Activated CD8-positive, alpha-beta memory T cell treated with anti-CD3 and anti-CD28 coated beads, Interleukin-2, amount 50 U/mL, for 48 hours (primary cell): Measurements from ENCODE around the gene C6orf163.
"Not testable (repeated sequence)": the region's sequence is repeated elsewhere in the genome, so short reads cannot be mapped to it uniquely, and the experiment has no call there.

Source experiments
- DNase-seq: peaks from one replicate; pipeline ENCODE4 v3.0.0-alpha.2; 2020

C6orf163 gene

DNA sequence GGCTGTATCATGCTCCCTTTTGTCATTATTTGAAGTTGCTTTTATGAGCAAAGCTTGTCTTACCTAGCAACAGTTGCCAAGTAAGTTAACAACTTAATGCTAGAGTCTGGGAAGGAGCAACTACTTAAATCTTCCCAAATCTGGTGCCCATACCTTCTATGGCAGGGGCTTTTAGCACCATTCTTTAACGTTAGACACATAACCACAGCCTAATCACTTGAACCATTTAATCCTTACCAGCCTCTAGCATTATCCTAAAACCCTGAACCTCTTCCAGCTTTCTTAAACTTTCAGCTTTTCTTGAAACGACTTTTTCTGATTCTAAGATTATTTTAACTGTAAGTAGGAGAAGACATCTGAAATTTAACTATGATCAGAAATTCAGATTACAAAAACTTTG, at the start of gene C6orf163:
Gene C6orf163, plus strand, starts transcription at position 83 of the 400 bp plus-strand sequence. Its CDS starts 287 bp downstream, at position 370.
- DNase-seq = no peak

DNA sequence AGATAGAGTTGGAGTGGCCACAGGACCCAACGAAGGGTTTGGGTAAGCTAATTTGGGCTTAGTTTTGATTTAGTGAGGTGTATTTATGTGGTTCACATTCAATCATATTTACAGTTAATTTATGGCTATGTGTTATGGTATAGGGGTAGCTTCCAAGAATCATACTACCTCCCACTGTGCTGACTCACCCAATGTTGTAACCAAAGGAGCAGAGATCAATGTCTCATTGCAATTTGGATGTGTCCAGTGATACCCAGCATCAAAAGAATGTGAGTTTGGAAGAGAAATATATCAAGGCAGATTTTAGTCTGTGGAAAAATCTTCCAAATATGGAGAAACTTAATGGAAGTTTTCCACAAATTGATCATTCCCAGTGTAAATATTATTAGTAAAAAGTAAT, 47.5 kb upstream of the C6orf163 start:
- DNase-seq = no peak

- not testable (repeated sequence) for DNase-seq
These were observed 43.3 kb upstream of the C6orf163 start for GRCh38 chr6:87301277-87301676.

DNA sequence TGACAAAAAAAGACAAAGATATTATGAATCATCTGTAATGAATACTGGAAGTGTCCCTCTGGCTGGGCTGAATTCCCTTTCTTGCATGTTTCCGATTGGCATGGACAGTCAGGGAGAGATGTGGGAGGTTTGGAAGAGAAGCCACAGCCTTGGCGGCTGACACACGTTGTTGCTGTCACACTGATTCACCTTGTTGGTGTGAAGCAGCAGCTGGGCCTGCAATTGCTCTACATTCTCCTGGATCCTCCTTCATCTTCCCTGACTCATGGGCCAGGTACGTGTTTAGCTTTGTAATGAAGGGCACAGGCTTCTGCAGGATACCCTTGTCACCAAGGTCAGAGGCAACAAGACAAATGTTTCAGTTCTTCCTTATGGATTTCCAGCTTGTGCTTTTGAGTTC, 35.6 kb upstream of the C6orf163 start:
- DNase-seq = no peak

GRCh38 chr6:87312860-87313259, 31.8 kb upstream of the C6orf163 start:
- DNase-seq = no peak

DNA sequence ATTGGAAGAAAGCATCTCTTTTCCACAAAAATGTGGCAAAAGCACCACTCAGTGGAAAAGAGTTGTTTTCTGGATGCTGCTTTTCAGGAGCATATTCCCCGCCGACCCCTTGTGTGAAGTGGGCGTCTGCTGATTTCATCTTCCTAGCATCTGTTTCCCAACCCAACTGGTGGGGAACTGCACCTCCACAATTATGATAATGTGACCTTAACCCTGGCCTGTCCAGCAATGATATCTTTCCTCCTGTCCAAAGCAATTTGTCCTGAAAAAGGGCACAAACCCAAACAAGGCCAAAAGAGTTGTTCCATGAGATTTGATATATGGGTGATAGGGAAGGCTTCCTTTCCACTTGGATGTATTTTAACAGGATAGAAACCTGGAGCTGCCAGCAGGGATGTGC, 29.5 kb upstream of the C6orf163 start:
- DNase-seq = no peak

DNA sequence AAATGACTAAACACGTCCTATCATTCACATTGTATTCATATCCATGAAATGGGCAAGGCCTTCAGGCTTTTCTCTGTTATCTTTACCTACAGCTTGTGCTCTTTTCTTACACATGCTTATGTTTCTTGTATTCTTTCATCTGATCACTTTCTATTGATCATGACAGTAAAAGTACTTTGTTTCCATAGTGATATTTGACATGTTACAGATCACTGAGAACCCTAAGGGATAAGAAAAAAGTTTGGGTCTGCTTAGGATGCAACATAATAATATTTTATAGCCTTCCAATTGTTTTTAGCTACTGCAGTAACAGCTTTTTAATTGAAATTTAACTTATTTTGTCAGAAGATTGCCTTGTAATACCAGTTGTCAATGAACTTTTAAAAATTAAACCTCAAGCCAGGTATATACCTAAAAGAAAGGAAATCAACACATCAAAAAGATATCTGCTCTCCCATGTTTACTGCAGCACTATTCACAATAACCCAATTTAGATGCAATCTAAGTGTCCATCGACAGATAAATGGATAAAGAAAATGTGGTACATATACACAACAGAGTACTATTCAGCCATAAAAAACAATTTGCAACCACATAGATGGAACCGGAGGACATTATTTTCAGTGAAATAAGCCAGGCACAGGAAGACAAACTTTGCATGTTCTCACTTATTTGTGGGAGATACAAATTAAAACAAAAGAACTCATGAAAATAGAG, 25.2 kb upstream of the C6orf163 start:
- no peak for DNase-seq

DNA sequence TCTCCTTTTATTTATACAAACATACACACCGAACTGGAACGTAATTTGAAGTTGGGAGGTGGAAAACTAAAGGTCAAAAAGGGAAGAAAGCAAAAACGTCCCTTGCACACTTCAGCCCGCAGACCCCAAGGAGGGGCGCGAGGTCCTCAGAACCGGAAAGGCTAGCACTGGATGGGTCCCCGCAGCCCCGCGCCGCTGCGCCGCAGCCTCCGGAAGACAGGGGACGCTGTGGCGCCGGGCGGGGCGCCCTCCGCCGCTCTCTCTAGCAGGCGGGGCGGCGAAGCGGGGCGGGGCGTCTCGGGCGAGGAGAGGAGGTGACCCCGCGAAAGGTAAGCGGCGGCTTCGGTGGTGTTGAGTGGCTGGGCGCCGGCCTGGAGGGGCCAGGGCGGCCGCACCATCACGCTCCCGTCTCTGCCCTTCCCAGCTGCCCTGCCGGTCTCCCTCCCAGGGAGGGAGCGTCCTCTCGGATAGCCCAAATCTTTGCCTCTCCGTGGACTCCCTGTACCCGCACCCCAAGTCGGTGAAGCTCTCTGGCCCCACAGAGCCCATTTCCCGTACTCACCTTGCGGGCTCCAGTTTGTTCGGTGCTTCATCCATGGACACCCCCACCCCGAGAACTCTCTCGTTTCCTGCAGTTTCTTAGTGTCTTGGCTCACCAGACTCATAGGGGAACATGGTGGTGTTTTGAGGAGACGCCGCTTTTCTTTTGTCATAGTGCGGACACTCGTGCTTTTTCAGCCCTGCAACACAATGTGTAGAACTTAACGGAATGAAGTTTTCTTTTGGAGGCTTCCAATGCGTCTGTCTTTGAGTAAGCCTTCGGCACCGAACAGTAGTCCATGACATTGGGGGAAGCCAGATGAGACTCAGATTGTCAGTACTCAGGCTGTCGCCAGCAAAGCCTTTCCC, 22.1 kb upstream of the C6orf163 start, which contains the start of gene SMIM8:
Gene SMIM8, plus strand, starts transcription at position 285 of the 909 bp plus-strand sequence. CDS start 14,444 bp downstream, outside the sequence.
- peak; percentile 95 for DNase-seq

DNA sequence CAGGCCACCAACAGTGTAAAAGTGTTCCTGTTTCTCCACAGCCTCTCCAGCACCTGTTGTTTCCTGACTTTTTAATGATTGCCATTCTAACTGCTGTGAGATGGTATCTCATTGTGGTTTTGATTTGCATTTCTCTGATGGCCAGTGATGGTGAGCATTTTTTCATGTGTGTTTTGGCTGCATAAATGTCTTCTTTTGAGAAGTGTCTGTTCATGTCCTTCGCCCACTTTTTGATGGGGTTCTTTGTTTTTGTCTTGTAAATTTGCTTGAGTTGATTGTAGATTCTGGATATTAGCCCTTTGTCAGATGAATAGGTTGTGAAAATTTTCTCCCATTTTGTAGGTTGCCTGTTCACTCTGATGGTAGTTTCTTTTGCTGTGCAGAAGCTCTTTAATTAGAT, 20.7 kb upstream of the C6orf163 start:
- DNase-seq = not testable (repeated sequence)

- no peak for DNase-seq
These were observed 13.7 kb upstream of the C6orf163 start for GRCh38 chr6:87330961-87331360.

DNA sequence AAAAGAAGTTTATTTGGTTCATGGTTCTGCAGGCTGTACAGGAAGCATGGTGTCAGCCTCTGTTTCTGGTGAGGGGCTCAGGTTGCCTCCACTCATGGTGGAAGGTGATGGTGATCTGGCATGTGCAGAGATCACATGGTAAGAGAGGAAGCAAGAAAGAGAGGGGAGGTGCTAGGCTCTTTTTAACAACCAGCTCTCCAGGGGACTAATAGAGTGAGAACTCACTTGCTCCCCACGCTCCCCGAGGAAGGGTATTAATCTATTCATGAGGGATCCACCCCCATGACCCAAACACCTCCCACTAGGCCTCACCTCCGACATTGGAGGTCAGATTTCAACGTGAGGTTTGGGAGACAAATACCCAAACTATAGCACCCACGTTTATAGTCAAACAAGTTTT, 11.6 kb upstream of the C6orf163 start:
- DNase-seq = no peak

- DNase-seq = no peak
These were observed 10.9 kb upstream of the C6orf163 start for GRCh38 chr6:87333591-87334181.

GRCh38 chr6:87334683-87335082, 9.9 kb upstream of the C6orf163 start:
- no peak for DNase-seq

- DNase-seq = no peak
These were observed 8.2 kb upstream of the C6orf163 start for GRCh38 chr6:87336367-87336766.

DNA sequence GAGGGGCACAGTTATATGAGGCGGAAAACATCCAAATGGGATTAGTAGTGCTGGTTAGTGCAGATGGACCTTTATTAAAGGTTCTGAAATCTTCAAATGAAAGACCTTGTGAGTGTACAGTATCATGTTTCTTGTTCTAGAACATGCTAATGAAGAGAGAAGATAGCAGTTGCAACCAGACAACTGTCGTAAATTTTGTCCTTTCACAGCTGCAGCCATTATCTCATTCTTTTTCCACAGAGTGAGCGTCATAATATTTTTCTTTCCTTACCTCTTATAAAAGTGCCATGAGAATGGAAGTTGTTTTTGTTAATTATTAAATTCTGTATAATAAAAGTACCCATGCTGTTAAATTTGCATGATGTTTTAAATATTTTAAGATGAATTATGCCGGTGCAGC, 4.4 kb upstream of the C6orf163 start:
- no peak for DNase-seq

DNA sequence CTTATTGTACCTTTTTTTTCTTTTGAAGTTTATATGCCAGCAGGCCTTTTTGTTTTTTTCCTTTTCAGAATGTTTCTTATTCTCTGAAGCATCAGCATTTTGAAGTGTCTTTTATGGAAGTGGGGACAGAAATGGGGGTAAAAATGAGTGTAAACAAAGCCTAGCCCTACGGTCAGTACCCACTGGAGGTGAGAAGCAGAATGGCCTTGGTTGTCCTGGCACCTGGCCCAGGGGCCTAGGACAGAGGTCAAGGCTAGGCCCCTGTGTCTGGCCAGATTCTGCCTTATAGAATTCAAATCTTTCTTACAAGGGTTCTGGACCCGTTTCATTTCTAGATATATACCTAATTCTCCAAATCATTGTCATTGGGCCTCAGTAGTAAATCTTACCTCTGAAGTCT, 3.5 kb upstream of the C6orf163 start:
- DNase-seq = no peak

GRCh38 chr6:87341899-87342298, 2.7 kb upstream of the C6orf163 start:
- no peak for DNase-seq

GRCh38 chr6:87342829-87343228, 1.8 kb upstream of the C6orf163 start:
- no peak for DNase-seq

DNA sequence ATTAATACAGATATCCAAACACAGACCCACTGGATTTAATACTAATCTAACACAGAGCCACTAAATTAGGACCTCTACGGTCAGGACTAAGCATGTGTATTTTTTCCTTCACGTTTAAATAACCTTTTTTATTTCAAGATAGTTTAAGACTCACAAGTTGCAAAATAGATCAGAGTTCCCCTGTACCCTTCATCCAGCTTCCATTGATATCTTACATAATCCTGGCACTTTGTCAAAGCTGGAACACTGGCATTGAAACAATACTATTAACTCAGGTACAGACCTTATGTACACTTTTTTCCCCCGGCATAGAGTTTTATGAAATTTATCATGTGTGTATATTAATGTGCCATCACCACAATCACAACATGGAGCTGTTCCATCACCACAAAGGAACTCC, 2.1 kb downstream of the C6orf163 start:
- DNase-seq = no peak

DNA sequence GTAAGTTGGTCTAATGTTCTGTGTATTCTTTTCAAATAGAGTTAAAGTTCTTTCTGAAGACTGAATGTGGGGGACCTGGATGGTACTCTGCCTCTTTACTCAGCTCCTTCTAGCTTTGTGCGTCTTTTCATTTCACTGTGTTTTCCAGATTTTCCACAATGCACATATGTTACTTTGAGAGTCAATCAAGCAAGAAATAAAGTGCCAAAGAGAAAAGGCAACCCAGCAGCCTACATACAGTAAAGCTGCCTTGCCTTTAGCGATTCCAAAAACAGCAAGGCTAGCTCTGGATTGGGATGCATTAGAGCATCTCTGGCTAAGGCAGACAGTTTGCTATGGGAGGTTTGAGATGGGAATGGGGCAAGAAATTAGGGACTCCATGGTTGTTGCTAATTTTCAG, 5.3 kb downstream of the C6orf163 start:
- no peak for DNase-seq

GRCh38 chr6:87350516-87350915, 5.9 kb downstream of the C6orf163 start:
- no peak for DNase-seq

GRCh38 chr6:87351583-87351982, 7.0 kb downstream of the C6orf163 start:
- no peak for DNase-seq

- no peak for DNase-seq
These were observed 11.6 kb downstream of the C6orf163 start for GRCh38 chr6:87356181-87356580.
